IPS-15b (cell line): ENCODE results near the gene MSANTD1.

Experiments used
- H3K27me3 ChIP-seq: one replicate; pipeline ENCODE4 v1.6.1; 2013; ENCODE audit warnings: low read length; ENCODE audit not compliant: control insufficient read depth, insufficient read depth
- H3K36me3 ChIP-seq: one replicate; pipeline ENCODE4 v1.6.1; 2013; ENCODE audit warnings: low read length; ENCODE audit not compliant: control insufficient read depth, insufficient read depth
- H3K4me1 ChIP-seq: one replicate; pipeline ENCODE4 v1.6.1; 2013; ENCODE audit warnings: mild to moderate bottlenecking, low read length; ENCODE audit not compliant: control insufficient read depth, insufficient read depth
- H3K4me3 ChIP-seq: one replicate; pipeline ENCODE4 v1.5.1; 2013; ENCODE audit warnings: low read depth, low read length
- H3K9ac ChIP-seq: one replicate; pipeline ENCODE4 v1.6.1; 2013; ENCODE audit warnings: low read depth, mild to moderate bottlenecking, low read length
- H3K9me3 ChIP-seq: one replicate; pipeline ENCODE4 v1.6.1; 2013; ENCODE audit warnings: mild to moderate bottlenecking, low read length; ENCODE audit not compliant: control insufficient read depth, insufficient read depth

Gene MSANTD1

GRCh38 chr4:3236326-3236878 is 12.6 kb upstream of the MSANTD1 start:
- Histone ChIP-seq H3K36me3 (peaks cover 70% of the 10 kb centered on the region), H3K4me3 (no peak overlapping the region), H3K27me3 (no peaks in the 10 kb centered on the region), H3K4me1 (peaks cover 7% of the 10 kb centered on the region), H3K9ac (no peak overlapping the region), H3K9me3 (no peaks in the 10 kb centered on the region)

- Histone ChIP-seq H3K36me3 (peaks cover 66% of the 10 kb centered on the region), H3K9me3 (no peaks in the 10 kb centered on the region)
Observed at GRCh38 chr4:3237266-3237665, 11.7 kb upstream of the MSANTD1 start.

GRCh38 chr4:3237712-3238560 is 11.0 kb upstream of the MSANTD1 start:
- Histone ChIP-seq H3K4me3 (no peak overlapping the region), H3K36me3 (peaks cover 62% of the 10 kb centered on the region), H3K27me3 (no peaks in the 10 kb centered on the region), H3K9ac (no peak overlapping the region), H3K9me3 (no peaks in the 10 kb centered on the region), H3K4me1 (peaks cover 7% of the 10 kb centered on the region)

More at GRCh38 chr4:3237266-3237665, 11.7 kb upstream of the MSANTD1 start:
- H3K9ac ChIP-seq: no peak overlapping the region
- H3K27me3 ChIP-seq: no peaks in the 10 kb centered on the region
- no peak overlapping the region for H3K4me3 ChIP-seq
- peaks cover 7% of the 10 kb centered on the region for H3K4me1 ChIP-seq

DNA sequence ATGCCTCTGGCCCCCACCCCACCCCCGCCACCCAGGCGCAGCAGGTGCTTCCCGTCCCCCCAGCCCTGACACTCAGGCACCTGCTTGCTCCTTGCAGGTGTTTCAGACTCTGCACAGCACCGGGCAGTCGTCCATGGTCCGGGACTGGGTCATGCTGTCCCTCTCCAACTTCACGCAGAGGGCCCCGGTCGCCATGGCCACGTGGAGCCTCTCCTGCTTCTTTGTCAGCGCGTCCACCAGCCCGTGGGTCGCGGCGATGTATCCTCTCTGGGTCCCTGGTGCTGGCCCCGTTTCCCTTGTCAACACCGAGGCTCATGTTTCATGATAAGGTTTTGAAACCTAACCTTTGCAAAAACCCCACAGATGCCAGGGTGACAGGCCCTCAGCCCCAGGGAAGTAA is 10.2 kb upstream of the MSANTD1 start:
- H3K9me3 ChIP-seq: no peaks in the 10 kb centered on the region
- no peak overlapping the region for H3K4me3 ChIP-seq
- H3K4me1 ChIP-seq: peaks cover 7% of the 10 kb centered on the region
- H3K27me3 ChIP-seq: no peaks in the 10 kb centered on the region
- H3K9ac ChIP-seq: no peak overlapping the region
- H3K36me3 ChIP-seq: peaks cover 58% of the 10 kb centered on the region

DNA sequence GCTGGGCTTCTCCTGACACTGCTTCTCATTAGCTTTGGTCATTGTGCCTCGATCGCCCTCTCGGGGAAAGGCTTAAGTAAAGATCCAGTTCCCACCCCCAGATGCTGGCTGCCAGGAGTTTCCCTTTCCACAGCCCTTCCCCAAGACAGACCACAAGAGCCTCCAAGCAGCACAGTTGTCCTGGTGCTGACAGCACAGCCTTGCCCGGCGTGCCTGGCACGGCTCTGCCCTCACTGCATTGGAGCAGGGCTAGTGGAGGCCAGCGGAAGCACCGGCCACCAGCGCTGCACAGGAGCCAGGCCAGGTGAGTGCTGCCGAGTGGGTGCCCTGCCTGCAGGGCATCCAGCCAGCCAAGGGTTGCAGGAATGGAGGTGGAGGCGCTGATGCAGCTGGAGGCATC is 9.7 kb upstream of the MSANTD1 start:
- no peak overlapping the region for H3K4me3 ChIP-seq
- peaks cover 7% of the 10 kb centered on the region for H3K4me1 ChIP-seq
- no peaks in the 10 kb centered on the region for H3K9me3 ChIP-seq
- H3K36me3 ChIP-seq: peaks cover 54% of the 10 kb centered on the region
- H3K27me3 ChIP-seq: no peaks in the 10 kb centered on the region
- no peak overlapping the region for H3K9ac ChIP-seq

GRCh38 chr4:3239998-3240920 is 8.7 kb upstream of the MSANTD1 start:
- Histone ChIP-seq H3K4me1 (peaks cover 7% of the 10 kb centered on the region), H3K9ac (no peak overlapping the region), H3K36me3 (peaks cover 47% of the 10 kb centered on the region), H3K9me3 (no peaks in the 10 kb centered on the region), H3K27me3 (no peaks in the 10 kb centered on the region), H3K4me3 (no peak overlapping the region)

DNA sequence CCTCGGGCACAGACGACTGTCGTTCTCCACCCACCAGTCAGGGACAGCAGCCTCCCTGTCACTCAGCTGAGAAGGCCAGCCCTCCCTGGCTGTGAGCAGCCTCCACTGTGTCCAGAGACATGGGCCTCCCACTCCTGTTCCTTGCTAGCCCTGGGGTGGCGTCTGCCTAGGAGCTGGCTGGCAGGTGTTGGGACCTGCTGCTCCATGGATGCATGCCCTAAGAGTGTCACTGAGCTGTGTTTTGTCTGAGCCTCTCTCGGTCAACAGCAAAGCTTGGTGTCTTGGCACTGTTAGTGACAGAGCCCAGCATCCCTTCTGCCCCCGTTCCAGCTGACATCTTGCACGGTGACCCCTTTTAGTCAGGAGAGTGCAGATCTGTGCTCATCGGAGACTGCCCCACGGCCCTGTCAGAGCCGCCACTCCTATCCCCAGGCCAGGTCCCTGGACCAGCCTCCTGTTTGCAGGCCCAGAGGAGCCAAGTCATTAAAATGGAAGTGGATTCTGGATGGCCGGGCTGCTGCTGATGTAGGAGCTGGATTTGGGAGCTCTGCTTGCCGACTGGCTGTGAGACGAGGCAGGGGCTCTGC is 7.9 kb upstream of the MSANTD1 start:
- no peak overlapping the region for H3K4me3 ChIP-seq
- peaks cover 41% of the 10 kb centered on the region for H3K36me3 ChIP-seq
- no peak overlapping the region for H3K9ac ChIP-seq
- H3K27me3 ChIP-seq: no peaks in the 10 kb centered on the region
- H3K9me3 ChIP-seq: no peaks in the 10 kb centered on the region
- peaks cover 7% of the 10 kb centered on the region for H3K4me1 ChIP-seq

DNA sequence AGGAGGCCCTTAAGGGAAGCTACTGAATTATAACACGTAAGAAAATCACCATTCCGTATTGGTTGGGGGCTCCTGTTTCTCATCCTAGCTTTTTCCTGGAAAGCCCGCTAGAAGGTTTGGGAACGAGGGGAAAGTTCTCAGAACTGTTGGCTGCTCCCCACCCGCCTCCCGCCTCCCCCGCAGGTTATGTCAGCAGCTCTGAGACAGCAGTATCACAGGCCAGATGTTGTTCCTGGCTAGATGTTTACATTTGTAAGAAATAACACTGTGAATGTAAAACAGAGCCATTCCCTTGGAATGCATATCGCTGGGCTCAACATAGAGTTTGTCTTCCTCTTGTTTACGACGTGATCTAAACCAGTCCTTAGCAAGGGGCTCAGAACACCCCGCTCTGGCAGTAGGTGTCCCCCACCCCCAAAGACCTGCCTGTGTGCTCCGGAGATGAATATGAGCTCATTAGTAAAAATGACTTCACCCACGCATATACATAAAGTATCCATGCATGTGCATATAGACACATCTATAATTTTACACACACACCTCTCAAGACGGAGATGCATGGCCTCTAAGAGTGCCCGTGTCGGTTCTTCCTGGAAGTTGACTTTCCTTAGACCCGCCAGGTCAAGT is 6.9 kb upstream of the MSANTD1 start:
- H3K4me1 ChIP-seq: peaks cover 7% of the 10 kb centered on the region
- no peak overlapping the region for H3K4me3 ChIP-seq
- no peaks in the 10 kb centered on the region for H3K9me3 ChIP-seq
- peaks cover 35% of the 10 kb centered on the region for H3K36me3 ChIP-seq
- no peaks in the 10 kb centered on the region for H3K27me3 ChIP-seq
- H3K9ac ChIP-seq: peak overlapping the region; percentile 24

- no peak overlapping the region for H3K9ac ChIP-seq
Observed at GRCh38 chr4:3243136-3243780, 5.7 kb upstream of the MSANTD1 start.

DNA sequence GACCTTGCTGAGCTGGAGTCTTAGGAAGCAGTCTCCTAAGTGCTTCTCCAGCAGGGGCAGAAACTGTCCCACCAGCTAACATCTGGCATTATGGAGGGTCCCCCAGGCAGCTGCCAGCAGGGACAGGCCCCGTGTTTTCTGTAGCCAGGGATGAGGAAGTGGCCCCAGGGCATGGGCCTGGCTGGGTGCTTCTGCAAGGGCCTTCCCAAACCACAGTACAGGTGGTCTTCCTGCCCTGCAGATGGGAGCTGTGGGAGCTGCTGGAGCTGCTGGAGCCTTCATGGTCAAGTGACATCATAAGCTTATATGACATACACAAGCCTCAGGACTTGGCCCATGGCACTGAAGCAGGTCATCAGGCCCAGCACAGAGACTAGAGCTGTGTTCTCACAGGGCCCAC is 5.0 kb upstream of the MSANTD1 start:
- H3K9ac ChIP-seq: no peak overlapping the region
- peaks cover 32% of the 10 kb centered on the region for H3K36me3 ChIP-seq
- no peaks in the 10 kb centered on the region for H3K27me3 ChIP-seq
- no peaks in the 10 kb centered on the region for H3K9me3 ChIP-seq
- no peak overlapping the region for H3K4me3 ChIP-seq
- no peaks in the 10 kb centered on the region for H3K4me1 ChIP-seq

More at GRCh38 chr4:3243136-3243780, 5.7 kb upstream of the MSANTD1 start:
- Histone ChIP-seq H3K27me3 (no peaks in the 10 kb centered on the region), H3K4me1 (no peaks in the 10 kb centered on the region), H3K9me3 (no peaks in the 10 kb centered on the region), H3K36me3 (peaks cover 35% of the 10 kb centered on the region), H3K4me3 (no peak overlapping the region)
